K562 (cell line): ENCODE measurements around the gene RHBG.

Experiments used
- BHLHE40 ChIP-seq: IDR thresholded peaks from 2 replicates; pipeline ENCODE4 v1.6.1; 2011; ENCODE audit warnings: low read length, improper control_type of control experiment
- CTCF ChIP-seq, 3 experiments: IDR thresholded peaks in 2 of 3; conservative IDR thresholded peaks in 1 of 3; 2 replicates each; pipeline ENCODE4 v1.5.1; 2011 to 2012; ENCODE audit warnings: low read length in 3 of 3, mild to moderate bottlenecking in 3 of 3, control low read depth in 2 of 3, improper control_type of control experiment in 1 of 3, inconsistent platforms in 1 of 3, low read depth in 1 of 3, mixed read lengths in 1 of 3, moderate library complexity in 1 of 3; ENCODE audit not compliant: insufficient read depth in 2 of 3
- FOXK2 ChIP-seq, 2 experiments: fragments of 450-650 bp; IDR thresholded peaks in 1 of 2; conservative IDR thresholded peaks in 1 of 2; 2 replicates each; pipeline ENCODE4 v1.6.1; 2016; ENCODE audit warnings: low read depth in 2 of 2, mild to moderate bottlenecking in 1 of 2
- JUN ChIP-seq, 2 experiments: sonication (generic) in 1 of 2; formaldehyde crosslinking in 1 of 2; IDR thresholded peaks; 2 replicates each; pipeline versions ENCODE4 v1.6.1 to v1.8.0; 2012 to 2022; ENCODE audit warnings: borderline replicate concordance in 2 of 2, mild to moderate bottlenecking in 2 of 2, improper control_type of control experiment in 1 of 2, low read depth in 1 of 2, low read length in 1 of 2, missing genetic modification reagents in 1 of 2
- KDM1A ChIP-seq, 2 experiments: fragments of 450-650 bp; IDR thresholded peaks; 2 replicates each; pipeline ENCODE4 v1.6.1; 2016; ENCODE audit warnings: mild to moderate bottlenecking in 2 of 2
- PCBP2 ChIP-seq: fragments of 200-400 bp; formaldehyde crosslinking; IDR thresholded peaks from 2 replicates; pipeline ENCODE4 v1.6.1; 2018; ENCODE audit warnings: low read length, low read depth, mild to moderate bottlenecking, moderate library complexity; ENCODE audit not compliant: poor library complexity, severe bottlenecking
- POLR2A ChIP-seq: fragments of 450-650 bp; conservative IDR thresholded peaks from 2 replicates; pipeline ENCODE4 v1.6.1; 2016
- POLR2AphosphoS5 ChIP-seq: IDR thresholded peaks from 2 replicates; pipeline ENCODE4 v1.6.1; 2011; ENCODE audit warnings: mild to moderate bottlenecking, low read depth, low read length, moderate library complexity; ENCODE audit not compliant: control insufficient read depth, insufficient read depth
- RFX5 ChIP-seq: IDR thresholded peaks from 2 replicates; pipeline ENCODE4 v1.6.1; 2011; ENCODE audit warnings: low read depth, mild to moderate bottlenecking, improper control_type of control experiment, low read length
- SRF ChIP-seq, 2 experiments: fragments of 250-450, 450-650 bp in 1 of 2; sonication (Bioruptor Pico) in 1 of 2; sonication (generic) in 1 of 2; formaldehyde crosslinking; IDR thresholded peaks; 2 replicates each; pipeline versions ENCODE4 v1.5.0 to v1.5.1; 2020 to 2022; ENCODE audit warnings: mild to moderate bottlenecking in 1 of 2, missing genetic modification reagents in 1 of 2
- TAF1 ChIP-seq: IDR thresholded peaks from 2 replicates; pipeline ENCODE4 v1.6.1; 2011; ENCODE audit warnings: mild to moderate bottlenecking, low read length, moderate library complexity; ENCODE audit not compliant: insufficient read depth, control insufficient read depth, severe bottlenecking; ENCODE audit errors: extremely low read depth
- TBP ChIP-seq: optimal IDR thresholded peaks from 2 replicates; pipeline ENCODE3; 2011; ENCODE audit warnings: low read depth, low read length, improper control_type of control experiment
- ZNF449 ChIP-seq: fragments of 250-450 bp; sonication (Bioruptor Pico); IDR thresholded peaks from 2 replicates; pipeline ENCODE4 v1.8.0; 2022; ENCODE audit warnings: moderate library complexity, mild to moderate bottlenecking, inconsistent platforms

DNA sequence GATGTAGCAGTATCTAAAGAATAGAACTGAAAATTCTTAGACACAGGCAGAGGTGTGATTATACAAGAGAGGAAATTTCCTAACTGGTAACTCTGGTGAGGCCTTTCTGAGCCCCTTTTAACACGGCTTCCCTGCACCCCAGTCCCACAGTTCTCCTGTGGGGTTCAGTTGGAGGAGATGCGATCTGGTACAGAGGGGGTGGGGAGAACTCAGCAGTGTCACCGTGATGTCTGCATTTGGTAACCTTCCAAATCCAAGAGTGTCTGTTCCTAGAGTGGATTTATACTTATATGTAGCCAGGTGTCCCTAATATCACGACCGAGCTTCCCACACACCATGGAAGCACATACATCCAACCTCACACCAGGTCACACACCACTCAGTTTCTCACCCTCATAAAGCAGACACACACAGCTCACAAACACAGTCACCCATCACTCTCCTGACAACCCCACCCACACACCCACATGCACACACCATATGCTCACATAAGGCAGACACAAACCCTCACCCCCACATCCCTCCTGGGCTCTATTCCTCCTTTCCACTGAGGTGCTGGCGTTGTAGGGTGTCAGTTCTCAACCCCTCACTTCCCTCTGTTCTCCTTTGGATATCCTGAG is 48.5 kb downstream of the RHBG start:
- TF ChIP-seq TBP (no peak), CTCF (IDR thresholded peaks at IDR 0.05 in 2 of 3, conservative IDR thresholded peaks at IDR 0.05 in 1 of 3; ENCODE audit: insufficient read depth in 2 of 3, low read depth in 1 of 3, low read length in 3 of 3) (no peak), TAF1 (no peak), RFX5 (no peak), FOXK2 (conservative IDR thresholded peaks at IDR 0.05 in 1 of 2, IDR thresholded peaks at IDR 0.05 in 1 of 2; ENCODE audit: low read depth in 2 of 2) (no peak), BHLHE40 (no peak), SRF (CRISPR knock-in tag; IDR thresholded peaks at IDR 0.05) (no peak), KDM1A (IDR thresholded peaks at IDR 0.05) (no peak), PCBP2 (no peak), POLR2A (no peak), POLR2AphosphoS5 (no peak), ZNF449 (CRISPR knock-in tag) (no peak), JUN (IDR thresholded peaks at IDR 0.05; ENCODE audit: borderline replicate concordance, low read depth, low read length) (no peak), JUN (CRISPR knock-in tag; IDR thresholded peaks at IDR 0.05; ENCODE audit: borderline replicate concordance) (no peak)
